Measurements from ENCODE around the gene FAM174B. TPM values are rescaled to one million over a fixed set of nuclear protein-coding genes. Genes with fewer than 3 reads are reported as not detected.

The FAM174B gene
- total RNA-seq, 2 donors from 2014 or later = 25.2 to 25.7 TPM

- TF ChIP-seq, protein P1, sequence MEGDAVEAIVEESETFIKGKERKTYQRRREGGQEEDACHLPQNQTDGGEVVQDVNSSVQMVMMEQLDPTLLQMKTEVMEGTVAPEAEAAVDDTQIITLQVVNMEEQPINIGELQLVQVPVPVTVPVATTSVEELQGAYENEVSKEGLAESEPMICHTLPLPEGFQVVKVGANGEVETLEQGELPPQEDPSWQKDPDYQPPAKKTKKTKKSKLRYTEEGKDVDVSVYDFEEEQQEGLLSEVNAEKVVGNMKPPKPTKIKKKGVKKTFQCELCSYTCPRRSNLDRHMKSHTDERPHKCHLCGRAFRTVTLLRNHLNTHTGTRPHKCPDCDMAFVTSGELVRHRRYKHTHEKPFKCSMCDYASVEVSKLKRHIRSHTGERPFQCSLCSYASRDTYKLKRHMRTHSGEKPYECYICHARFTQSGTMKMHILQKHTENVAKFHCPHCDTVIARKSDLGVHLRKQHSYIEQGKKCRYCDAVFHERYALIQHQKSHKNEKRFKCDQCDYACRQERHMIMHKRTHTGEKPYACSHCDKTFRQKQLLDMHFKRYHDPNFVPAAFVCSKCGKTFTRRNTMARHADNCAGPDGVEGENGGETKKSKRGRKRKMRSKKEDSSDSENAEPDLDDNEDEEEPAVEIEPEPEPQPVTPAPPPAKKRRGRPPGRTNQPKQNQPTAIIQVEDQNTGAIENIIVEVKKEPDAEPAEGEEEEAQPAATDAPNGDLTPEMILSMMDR (IDR thresholded peaks at IDR 0.05) = no peak
- Histone ChIP-seq H3K4me3 (no peak overlapping the region), H3K27ac (no peak overlapping the region), H3K9me3 (no peaks in the 10 kb centered on the region), H3K4me1 (peaks cover 4% of the 10 kb centered on the region), H3K27me3 (no peaks in the 10 kb centered on the region), H3K9ac (ENCODE audit: low read depth in 2 of 2, low read length in 2 of 2) (no peak overlapping the region), H3K36me3 (no peaks in the 10 kb centered on the region)
- no peak for DNase-seq
- intact Hi-C loops (cut with DNase I) = no loop called here
Observed at GRCh38 chr15:92665100-92665555, 9.6 kb upstream of the FAM174B start.

DNA sequence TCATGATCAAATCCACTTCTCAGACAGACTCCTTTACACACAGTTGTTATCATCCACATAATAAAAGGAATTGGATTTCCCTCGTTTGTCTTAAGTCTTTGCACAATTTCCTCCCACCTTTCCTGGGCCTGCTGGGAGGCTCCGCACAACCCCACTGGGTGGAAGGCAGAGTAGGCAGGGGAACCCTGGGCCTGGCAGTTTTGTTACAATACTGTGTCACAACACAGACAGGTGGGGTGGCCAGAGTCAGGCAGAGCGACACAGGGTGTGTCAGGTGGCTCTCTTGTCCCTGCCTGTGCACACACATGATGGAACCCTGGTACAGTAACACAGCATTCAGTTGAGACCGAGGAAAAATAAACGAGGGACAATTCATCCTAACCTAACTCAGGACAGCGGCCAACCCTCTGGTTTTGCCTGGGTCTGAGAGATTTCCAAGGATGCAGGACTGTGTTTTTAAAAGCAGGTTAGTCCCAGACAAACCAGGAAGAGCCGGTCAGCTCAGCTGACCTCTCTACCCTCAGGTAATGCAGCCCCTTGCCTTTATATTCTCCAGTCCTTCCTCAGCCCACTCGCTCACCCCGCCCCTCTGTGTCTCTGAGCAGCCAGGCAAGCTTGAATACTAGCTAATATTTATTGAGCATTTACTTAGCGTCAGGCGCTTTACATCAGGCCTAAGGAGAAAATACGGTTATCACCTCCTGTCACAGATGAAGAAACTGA is 8.8 kb upstream of the FAM174B start:
- Histone ChIP-seq H3K4me3 (no peak overlapping the region), H3K9ac (ENCODE audit: low read depth in 2 of 2, low read length in 2 of 2) (no peak overlapping the region), H3K27ac (no peak overlapping the region), H3K36me3 (no peaks in the 10 kb centered on the region), H3K27me3 (no peaks in the 10 kb centered on the region), H3K9me3 (no peaks in the 10 kb centered on the region), H3K4me1 (peaks cover 4% of the 10 kb centered on the region)
- TF ChIP-seq, protein P1 (IDR thresholded peaks at IDR 0.05) = no peak
- intact Hi-C loops (cut with DNase I) = no loop called here
- no peak for DNase-seq

DNA sequence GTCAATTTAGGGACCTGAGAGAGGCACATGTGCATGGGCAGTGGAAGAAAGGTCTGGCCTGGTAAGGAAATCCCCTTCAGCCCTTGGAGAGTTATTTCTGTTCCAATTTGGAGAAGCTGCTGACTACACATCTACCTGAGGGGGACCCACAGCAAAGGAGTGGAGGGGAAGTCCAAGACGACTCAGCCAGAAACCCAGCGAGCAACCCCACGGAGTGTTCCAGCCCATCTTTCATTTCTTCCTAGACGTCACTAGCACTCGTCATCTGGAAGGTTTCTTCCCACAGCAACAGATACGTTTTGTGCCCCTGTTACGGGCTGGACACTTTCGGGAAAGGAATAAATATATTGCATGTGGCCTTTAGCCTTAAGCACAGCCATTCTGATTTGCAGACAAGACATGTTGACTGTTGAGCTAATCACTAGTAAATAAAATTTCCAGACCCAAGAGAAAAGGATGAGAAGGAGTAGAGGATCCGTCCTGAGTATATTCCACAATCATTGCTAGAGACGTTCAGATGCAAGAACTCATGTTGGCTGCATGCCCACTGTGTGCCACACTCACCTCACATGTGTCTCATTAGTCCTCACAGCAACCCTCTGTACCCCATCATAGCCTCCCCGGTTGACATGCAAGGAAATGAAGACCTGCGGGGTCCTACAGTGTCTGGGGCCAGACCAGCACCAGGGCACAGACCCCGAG is 7.8 kb upstream of the FAM174B start:
- no peak for DNase-seq
- Histone ChIP-seq H3K4me1 (peaks cover 4% of the 10 kb centered on the region), H3K9ac (ENCODE audit: low read depth in 2 of 2, low read length in 2 of 2) (no peak overlapping the region), H3K27me3 (no peaks in the 10 kb centered on the region), H3K36me3 (no peaks in the 10 kb centered on the region), H3K27ac (no peak overlapping the region), H3K4me3 (no peak overlapping the region), H3K9me3 (no peaks in the 10 kb centered on the region)
- intact Hi-C loops (cut with DNase I) = no loop called here
- TF ChIP-seq, protein P1 (IDR thresholded peaks at IDR 0.05) = no peak

GRCh38 chr15:92662762-92663161 is 7.2 kb upstream of the FAM174B start:
- Histone ChIP-seq H3K4me1 (peaks cover 4% of the 10 kb centered on the region), H3K9ac (ENCODE audit: low read depth in 2 of 2, low read length in 2 of 2) (no peak overlapping the region), H3K36me3 (no peaks in the 10 kb centered on the region), H3K4me3 (no peak overlapping the region), H3K27me3 (no peaks in the 10 kb centered on the region), H3K27ac (no peak overlapping the region), H3K9me3 (no peaks in the 10 kb centered on the region)
- no peak for DNase-seq
- intact Hi-C loops (cut with DNase I) = no loop called here
- TF ChIP-seq, protein P1 (IDR thresholded peaks at IDR 0.05) = no peak

GRCh38 chr15:92661956-92662355 is 6.4 kb upstream of the FAM174B start:
- Histone ChIP-seq H3K27me3 (no peaks in the 10 kb centered on the region), H3K9ac (ENCODE audit: low read depth in 2 of 2, low read length in 2 of 2) (no peak overlapping the region), H3K9me3 (no peaks in the 10 kb centered on the region), H3K27ac (no peak overlapping the region), H3K4me3 (no peak overlapping the region), H3K4me1 (peaks cover under 1% of the 10 kb centered on the region), H3K36me3 (no peaks in the 10 kb centered on the region)
- no peak for DNase-seq
- intact Hi-C loops (cut with DNase I) = no loop called here
- TF ChIP-seq, protein P1 (IDR thresholded peaks at IDR 0.05) = no peak
